OCI-LY3 (cell line): ENCODE results near the gene TMEM53.

Experiments
- EZH2phosphoT487 ChIP-seq: fragments of 200-600 bp; shearing (Covaris generic); IDR thresholded peaks from 2 replicates; pipeline ENCODE4 v1.6.1; 2018; ENCODE audit warnings: antibody characterized with exemption, mixed run types, low read depth
- TF ChIP-seq, protein P1 (sequence below): fragments of 200-600, 300-600 bp; sonication (generic); IDR thresholded peaks from 2 replicates; pipeline ENCODE4 v1.5.1; 2014; ENCODE audit warnings: antibody characterized with exemption, low read length, low read depth

DNA sequence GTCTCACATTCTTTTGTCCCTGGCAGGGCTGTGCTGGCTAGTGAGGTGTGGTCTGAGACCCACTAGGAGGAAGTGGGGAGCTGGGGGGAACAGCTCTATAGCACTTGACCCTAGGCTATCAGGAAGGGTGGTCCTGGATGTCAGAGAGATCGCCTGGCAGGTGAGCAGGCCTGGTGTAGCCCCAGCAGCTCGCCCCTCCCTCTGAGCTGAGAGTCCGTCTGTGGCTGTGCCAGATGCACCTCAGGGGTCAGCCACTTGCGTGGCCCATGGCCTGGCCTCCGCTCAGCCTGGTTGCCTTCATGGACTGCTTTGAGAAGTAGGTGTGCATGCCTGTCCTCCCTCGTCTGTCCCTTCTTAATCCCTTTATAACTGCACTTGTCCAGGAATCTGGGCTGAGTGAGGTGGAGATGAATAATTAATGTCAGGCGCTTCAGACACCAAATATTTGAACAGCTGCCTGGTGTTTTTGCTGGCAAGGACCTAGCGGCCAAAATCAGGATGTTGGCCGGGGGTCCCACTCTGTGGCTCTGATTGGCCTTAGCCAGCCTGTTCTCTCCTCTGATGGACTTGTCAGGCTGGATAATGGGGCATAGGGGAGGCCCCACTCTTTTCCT, 30.5 kb downstream of the TMEM53 start:
- TF ChIP-seq, protein P1, sequence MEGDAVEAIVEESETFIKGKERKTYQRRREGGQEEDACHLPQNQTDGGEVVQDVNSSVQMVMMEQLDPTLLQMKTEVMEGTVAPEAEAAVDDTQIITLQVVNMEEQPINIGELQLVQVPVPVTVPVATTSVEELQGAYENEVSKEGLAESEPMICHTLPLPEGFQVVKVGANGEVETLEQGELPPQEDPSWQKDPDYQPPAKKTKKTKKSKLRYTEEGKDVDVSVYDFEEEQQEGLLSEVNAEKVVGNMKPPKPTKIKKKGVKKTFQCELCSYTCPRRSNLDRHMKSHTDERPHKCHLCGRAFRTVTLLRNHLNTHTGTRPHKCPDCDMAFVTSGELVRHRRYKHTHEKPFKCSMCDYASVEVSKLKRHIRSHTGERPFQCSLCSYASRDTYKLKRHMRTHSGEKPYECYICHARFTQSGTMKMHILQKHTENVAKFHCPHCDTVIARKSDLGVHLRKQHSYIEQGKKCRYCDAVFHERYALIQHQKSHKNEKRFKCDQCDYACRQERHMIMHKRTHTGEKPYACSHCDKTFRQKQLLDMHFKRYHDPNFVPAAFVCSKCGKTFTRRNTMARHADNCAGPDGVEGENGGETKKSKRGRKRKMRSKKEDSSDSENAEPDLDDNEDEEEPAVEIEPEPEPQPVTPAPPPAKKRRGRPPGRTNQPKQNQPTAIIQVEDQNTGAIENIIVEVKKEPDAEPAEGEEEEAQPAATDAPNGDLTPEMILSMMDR, result no peak
- no peak for TF ChIP-seq EZH2phosphoT487
